ENCODE results near the gene USP13. TPM values are rescaled to one million over a fixed set of nuclear protein-coding genes. Genes with fewer than 3 reads are reported as not detected.
A peak's percentile ranks its signal among the peaks of the same experiment; 100 is the strongest.

Gene USP13
- total RNA-seq, 1 experiment from 2014 or later = 14.8 TPM

GRCh38 chr3:179811321-179812095, 158.7 kb downstream of the USP13 start:
- ATAC-seq (peak; percentile 81), DNase-seq (peak; percentile 88)
- Histone ChIP-seq H3K4me1 (ENCODE audit: insufficient read depth, low read length) (peaks cover 13% of the 10 kb centered on the region; the same call in 1 of the 2 replicates), H4K20me1 (ENCODE audit: low read length) (no peaks in the 10 kb centered on the region), H3K9me3 (ENCODE audit: low read length) (no peaks in the 10 kb centered on the region), H3K4me3 (ENCODE audit: low read length) (no peak overlapping the region), H3K9ac (ENCODE audit: low read length) (0 out of 2 replicates have a peak overlapping the region, but pooled peaks have one; percentile 12), H3K27me3 (ENCODE audit: low read length) (no peaks in the 10 kb centered on the region), H3K9me2 (replicated peaks; ENCODE audit: low read length) (no peaks in the 10 kb centered on the region), H3K27ac (ENCODE audit: low read length) (peak overlapping the region; percentile 77), H3K79me2 (ENCODE audit: low read length) (no peaks in the 10 kb centered on the region), H3K36me3 (ENCODE audit: low read depth, low read length) (no peaks in the 10 kb centered on the region), H2AFZ (ENCODE audit: low read length) (peak overlapping the region; percentile 65), H3F3A (ENCODE audit: low read length, unreplicated experiment) (no peaks in the 10 kb centered on the region), H3K4me2 (ENCODE audit: low read length) (peak overlapping the region; percentile 59)
- CTCF ChIA-PET = interaction anchor here (0.6 to 1.6 kb wide), 7 partner anchors 18 to 1076 kb away, joined by 3 to 20 read pairs (median 5); no protein-coding TSS in a partner anchor
- POLR2A ChIA-PET (ENCODE audit: unreplicated experiment) = interaction anchor here (1.1 kb wide), 1 partner anchor 790 kb away, joined by 11 read pairs; the partner anchor contains the start of gene TTC14
- no TSS peak for BruUV-seq (replicated peaks)
- intact Hi-C loops (cut with micrococcal nuclease) = loop anchor here (1.0 to 10.0 kb wide), 3 partner anchors 116 to 784 kb away; no protein-coding TSS in a partner anchor
- TF ChIP-seq EZH2 (IDR thresholded peaks at IDR 0.05; ENCODE audit: low read length, unreplicated experiment) (no peak), CTCF (conservative IDR thresholded peaks at IDR 0.05; ENCODE audit: low read depth, low read length) (peak; percentile 93), EZH2phosphoT487 (IDR thresholded peaks at IDR 0.05; ENCODE audit: borderline replicate concordance, low read length) (no peak)

GRCh38 chr3:179812096-179812382, 159.2 kb downstream of the USP13 start:
- peak overlapping the region; percentile 77; the same call in 1 of the 2 replicates for H3K27ac ChIP-seq (ENCODE audit: low read length)
- no peak overlapping the region for H3K4me3 ChIP-seq (ENCODE audit: low read length)
- intact Hi-C loops (cut with micrococcal nuclease) = loop anchor here (5.0 to 10.0 kb wide), 2 partner anchors 115 to 443 kb away; no protein-coding TSS in a partner anchor
- POLR2A ChIA-PET (ENCODE audit: unreplicated experiment) = no interaction called here
- no peaks in the 10 kb centered on the region for H3F3A ChIP-seq (ENCODE audit: low read length, unreplicated experiment)
- H4K20me1 ChIP-seq (ENCODE audit: low read length) = no peaks in the 10 kb centered on the region
- TF ChIP-seq EZH2 (IDR thresholded peaks at IDR 0.05; ENCODE audit: low read length, unreplicated experiment) (no peak), EZH2phosphoT487 (IDR thresholded peaks at IDR 0.05; ENCODE audit: borderline replicate concordance, low read length) (no peak), CTCF (conservative IDR thresholded peaks at IDR 0.05; ENCODE audit: low read depth, low read length) (no peak)
- H3K79me2 ChIP-seq (ENCODE audit: low read length) = no peaks in the 10 kb centered on the region
- H3K36me3 ChIP-seq (ENCODE audit: low read depth, low read length) = no peaks in the 10 kb centered on the region
- no peak overlapping the region for H3K9ac ChIP-seq (ENCODE audit: low read length)
- H3K4me1 ChIP-seq (ENCODE audit: insufficient read depth, low read length) = peaks cover 13% of the 10 kb centered on the region; the same call in 1 of the 2 replicates
- peak overlapping the region; percentile 59 for H3K4me2 ChIP-seq (ENCODE audit: low read length)
- H3K9me2 ChIP-seq (replicated peaks; ENCODE audit: low read length) = no peaks in the 10 kb centered on the region
- H3K27me3 ChIP-seq (ENCODE audit: low read length) = no peaks in the 10 kb centered on the region
- H3K9me3 ChIP-seq (ENCODE audit: low read length) = no peaks in the 10 kb centered on the region
- CTCF ChIA-PET = interaction anchor here (0.6 to 1.6 kb wide), 4 partner anchors 18 to 1076 kb away, joined by 3 to 20 read pairs (median 8); no protein-coding TSS in a partner anchor
- ATAC-seq (no peak), DNase-seq (no peak)
- no TSS peak for BruUV-seq (replicated peaks)
- H2AFZ ChIP-seq (ENCODE audit: low read length) = peak overlapping the region; percentile 65

GRCh38 chr3:179819379-179819778, 166.5 kb downstream of the USP13 start:
- DNase-seq = no peak
- no peak overlapping the region for H2AFZ ChIP-seq (ENCODE audit: low read length)
- no peaks in the 10 kb centered on the region for H3K9me3 ChIP-seq (ENCODE audit: low read length)
- CTCF ChIA-PET = no interaction called here
- H3K27ac ChIP-seq (ENCODE audit: low read length) = no peak overlapping the region
- no peaks in the 10 kb centered on the region; the same call in 1 of the 2 replicates for H3K9me2 ChIP-seq (replicated peaks; ENCODE audit: low read length)
- no peak overlapping the region for H3K4me3 ChIP-seq (ENCODE audit: low read length)
- BruUV-seq (replicated peaks) = no TSS peak
- no peaks in the 10 kb centered on the region for H4K20me1 ChIP-seq (ENCODE audit: low read length)
- no peak overlapping the region for H3K9ac ChIP-seq (ENCODE audit: low read length)
- no peak overlapping the region for H3K4me2 ChIP-seq (ENCODE audit: low read length)
- POLR2A ChIA-PET (ENCODE audit: unreplicated experiment) = no interaction called here
- no peaks in the 10 kb centered on the region; the same call in 1 of the 2 replicates for H3K27me3 ChIP-seq (ENCODE audit: low read length)
- no peaks in the 10 kb centered on the region for H3F3A ChIP-seq (ENCODE audit: low read length, unreplicated experiment)
- no peaks in the 10 kb centered on the region for H3K4me1 ChIP-seq (ENCODE audit: insufficient read depth, low read length)
- H3K79me2 ChIP-seq (ENCODE audit: low read length) = no peaks in the 10 kb centered on the region
- ATAC-seq = no peak
- intact Hi-C loops (cut with micrococcal nuclease) = loop anchor here (10.0 kb wide), 1 partner anchor 435 kb away; no protein-coding TSS in a partner anchor
- TF ChIP-seq EZH2 (IDR thresholded peaks at IDR 0.05; ENCODE audit: low read length, unreplicated experiment) (no peak), EZH2phosphoT487 (IDR thresholded peaks at IDR 0.05; ENCODE audit: borderline replicate concordance, low read length) (no peak), CTCF (conservative IDR thresholded peaks at IDR 0.05; ENCODE audit: low read depth, low read length) (no peak)
- H3K36me3 ChIP-seq (ENCODE audit: low read depth, low read length) = no peaks in the 10 kb centered on the region

Data from PC-3 (cell line).